ENCODE data around the gene SORCS2. TPM values are rescaled to one million over a fixed set of nuclear protein-coding genes. Genes with fewer than 3 reads are reported as not detected.

Gene SORCS2
- total RNA-seq, 1 experiment from 2014 or later: not detected

GRCh38 chr4:7736436-7737267 lies 544.3 kb downstream of the SORCS2 start:
- H3K4me1 Mint-ChIP-seq (ENCODE audit: insufficient read depth, unreplicated experiment): no peaks in the 10 kb centered on the region
- POLR2A ChIA-PET: interaction anchor here (0.5 kb wide), 1 partner anchor 423 kb away, joined by 4 read pairs; no protein-coding TSS in a partner anchor
- H3K9me3 Mint-ChIP-seq (ENCODE audit: unreplicated experiment): no peaks in the 10 kb centered on the region
- no peaks in the 10 kb centered on the region for H3K36me3 Mint-ChIP-seq (ENCODE audit: insufficient read depth, unreplicated experiment)
- DNase-seq (ENCODE audit: unreplicated experiment): no peak
- no peak overlapping the region for H3K27ac Mint-ChIP-seq (ENCODE audit: low read depth, unreplicated experiment)
- H3K27me3 Mint-ChIP-seq (ENCODE audit: insufficient read depth, unreplicated experiment): peaks cover 14% of the 10 kb centered on the region
- BruUV-seq (replicated peaks): no TSS peak
- intact Hi-C loops (cut with micrococcal nuclease): no loop called here
- CTCF ChIA-PET: interaction anchor here (1.5 kb wide), 1 partner anchor 17 kb away, joined by 9 read pairs; no protein-coding TSS in a partner anchor
- TF ChIP-seq CTCF (IDR thresholded peaks at IDR 0.05; ENCODE audit: unreplicated experiment): no peak
- H3K4me3 Mint-ChIP-seq (ENCODE audit: unreplicated experiment): no peak overlapping the region

- ChIA-PET POLR2A (no interaction called here), CTCF (no interaction called here)
- Mint-ChIP-seq H3K4me3 (ENCODE audit: unreplicated experiment) (no peak overlapping the region), H3K27me3 (ENCODE audit: insufficient read depth, unreplicated experiment) (peaks cover 8% of the 10 kb centered on the region), H3K36me3 (ENCODE audit: insufficient read depth, unreplicated experiment) (no peaks in the 10 kb centered on the region), H3K27ac (ENCODE audit: low read depth, unreplicated experiment) (no peak overlapping the region), H3K4me1 (ENCODE audit: insufficient read depth, unreplicated experiment) (no peaks in the 10 kb centered on the region), H3K9me3 (ENCODE audit: unreplicated experiment) (no peaks in the 10 kb centered on the region)
- intact Hi-C loops (cut with micrococcal nuclease): no loop called here
- TF ChIP-seq CTCF (IDR thresholded peaks at IDR 0.05; ENCODE audit: unreplicated experiment): no peak
- DNase-seq (ENCODE audit: unreplicated experiment): no peak
- BruUV-seq (replicated peaks): no TSS peak
These were observed 544.9 kb downstream of the SORCS2 start for GRCh38 chr4:7737268-7737645.

GRCh38 chr4:7737752-7738457 lies 545.6 kb downstream of the SORCS2 start:
- no peak overlapping the region for H3K27ac Mint-ChIP-seq (ENCODE audit: low read depth, unreplicated experiment)

More at GRCh38 chr4:7737752-7738457, 545.6 kb downstream of the SORCS2 start:
- BruUV-seq (replicated peaks): no TSS peak
- CTCF ChIA-PET: no interaction called here
- intact Hi-C loops (cut with micrococcal nuclease): no loop called here
- no peaks in the 10 kb centered on the region for H3K36me3 Mint-ChIP-seq (ENCODE audit: insufficient read depth, unreplicated experiment)
- TF ChIP-seq CTCF (IDR thresholded peaks at IDR 0.05; ENCODE audit: unreplicated experiment): no peak
- no peak overlapping the region for H3K4me3 Mint-ChIP-seq (ENCODE audit: unreplicated experiment)
- no peaks in the 10 kb centered on the region for H3K4me1 Mint-ChIP-seq (ENCODE audit: insufficient read depth, unreplicated experiment)
- H3K27me3 Mint-ChIP-seq (ENCODE audit: insufficient read depth, unreplicated experiment): peaks cover 2% of the 10 kb centered on the region
- no peak for DNase-seq (ENCODE audit: unreplicated experiment)
- no peaks in the 10 kb centered on the region for H3K9me3 Mint-ChIP-seq (ENCODE audit: unreplicated experiment)
- POLR2A ChIA-PET: no interaction called here

Measured in MCF 10A (cell line).